Osteoblast (primary cell): ENCODE results near the gene EXOG. TPM values are rescaled to one million over a fixed set of nuclear protein-coding genes. Genes with fewer than 3 reads are reported as not detected.

Source experiments
- DNase-seq: peaks from one replicate; pipeline ENCODE4 v3.0.0; 2011; ENCODE audit warnings: low spot score, mixed read lengths; ENCODE audit not compliant: insufficient read length; ENCODE audit errors: missing footprints
- H2AFZ ChIP-seq: 2 replicates; pipeline ENCODE4 v1.6.0; 2011; ENCODE audit warnings: mild to moderate bottlenecking, low read length
- H3K27ac ChIP-seq: 2 replicates; pipeline ENCODE4 v1.5.1; 2011; ENCODE audit warnings: mild to moderate bottlenecking, low read depth, low read length, moderate library complexity
- H3K27me3 ChIP-seq: 2 replicates; pipeline ENCODE4 v1.6.0; 2012; ENCODE audit warnings: mild to moderate bottlenecking, control low read depth, inconsistent platforms, low read length, moderate library complexity; ENCODE audit not compliant: insufficient read depth
- H3K36me3 ChIP-seq: 2 replicates; pipeline ENCODE4 v1.5.1; 2011; ENCODE audit warnings: mild to moderate bottlenecking, low read length, control low read depth, moderate library complexity; ENCODE audit not compliant: insufficient read depth
- H3K4me1 ChIP-seq: 2 replicates; pipeline ENCODE4 v1.5.1; 2011; ENCODE audit warnings: mild to moderate bottlenecking, low read length, control low read depth, moderate library complexity; ENCODE audit not compliant: insufficient read depth
- H3K4me2 ChIP-seq: 2 replicates; pipeline ENCODE4 v1.6.0; 2011; ENCODE audit warnings: mild to moderate bottlenecking, low read length; ENCODE audit not compliant: insufficient read depth
- H3K4me3 ChIP-seq: fragments of 200-600 bp; sonication (generic); 3 replicates; pipeline ENCODE4 v1.5.1; 2012; ENCODE audit warnings: mild to moderate bottlenecking, low read length, inconsistent platforms; ENCODE audit not compliant: insufficient read depth
- H3K79me2 ChIP-seq: 2 replicates; pipeline ENCODE4 v1.6.0; 2012; ENCODE audit warnings: mild to moderate bottlenecking, low read length, control low read depth, inconsistent platforms; ENCODE audit not compliant: insufficient read depth
- H3K9me3 ChIP-seq: 2 replicates; pipeline ENCODE4 v1.5.1; 2011; ENCODE audit warnings: low read depth, low read length, control low read depth
- H4K20me1 ChIP-seq: 2 replicates; pipeline ENCODE4 v1.6.0; 2012; ENCODE audit warnings: mild to moderate bottlenecking, low read length, control low read depth; ENCODE audit not compliant: insufficient read depth
- CTCF ChIP-seq: IDR thresholded peaks from 2 replicates; pipeline ENCODE4 v1.5.1; 2011; ENCODE audit warnings: mild to moderate bottlenecking, low read depth, low read length, moderate library complexity; ENCODE audit errors: extremely low read depth
- total RNA-seq: library from RNA; depleted of rRNA; stranded (reverse); fragments of >200 nt; gene quantifications from 2 replicates; pipeline ENCODE4 v1.2.3, GENCODE V29; 2012

The EXOG gene
- total RNA-seq, 1 donor = 14.5 TPM

DNA sequence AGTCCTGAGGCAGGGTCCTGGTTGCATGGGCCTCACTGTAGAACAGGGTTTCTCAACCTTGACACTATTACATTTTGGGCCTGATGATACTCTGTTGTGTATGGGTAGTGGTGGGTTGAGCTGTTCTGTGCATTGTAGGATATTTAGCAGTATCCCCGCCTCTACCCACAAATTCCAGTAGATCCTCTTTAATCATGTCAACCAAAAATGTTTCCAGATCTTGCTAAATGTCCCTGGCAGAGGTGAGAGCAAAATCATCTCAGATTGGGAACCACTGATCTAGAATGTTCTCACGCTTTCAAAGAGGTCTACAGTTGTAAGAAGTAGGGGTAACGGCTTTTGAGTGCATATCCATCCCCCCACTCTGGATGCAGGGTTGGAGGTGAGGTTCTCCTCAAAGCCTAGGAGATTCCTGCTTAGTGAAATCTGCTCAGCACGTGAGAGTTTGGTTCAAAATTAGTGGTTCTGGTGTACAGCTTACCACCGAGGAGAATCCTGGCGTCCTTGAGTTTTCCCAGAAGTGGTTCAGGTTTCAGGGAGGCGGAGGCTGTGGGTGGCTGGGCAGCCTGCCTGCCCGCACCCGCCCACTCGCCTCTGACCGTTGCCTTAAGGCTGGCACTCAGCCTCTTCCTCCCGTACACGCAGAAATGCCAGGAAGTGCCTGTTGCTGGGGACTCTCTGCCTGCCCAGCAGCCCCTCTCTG, 37.2 kb upstream of the EXOG start:
- Histone ChIP-seq H3K4me1 (peaks cover 23% of the 10 kb centered on the region), H2AFZ (peak overlapping the region; percentile 65), H3K36me3 (no peaks in the 10 kb centered on the region), H3K27ac (peak overlapping the region; percentile 36), H4K20me1 (peaks cover 8% of the 10 kb centered on the region), H3K4me2 (peak overlapping the region; percentile 82), H3K27me3 (no peaks in the 10 kb centered on the region), H3K79me2 (peaks cover 6% of the 10 kb centered on the region), H3K9me3 (no peaks in the 10 kb centered on the region), H3K4me3 (peak overlapping the region; percentile 60)
- no peak for TF ChIP-seq CTCF
- peak; percentile 98 for DNase-seq

DNA sequence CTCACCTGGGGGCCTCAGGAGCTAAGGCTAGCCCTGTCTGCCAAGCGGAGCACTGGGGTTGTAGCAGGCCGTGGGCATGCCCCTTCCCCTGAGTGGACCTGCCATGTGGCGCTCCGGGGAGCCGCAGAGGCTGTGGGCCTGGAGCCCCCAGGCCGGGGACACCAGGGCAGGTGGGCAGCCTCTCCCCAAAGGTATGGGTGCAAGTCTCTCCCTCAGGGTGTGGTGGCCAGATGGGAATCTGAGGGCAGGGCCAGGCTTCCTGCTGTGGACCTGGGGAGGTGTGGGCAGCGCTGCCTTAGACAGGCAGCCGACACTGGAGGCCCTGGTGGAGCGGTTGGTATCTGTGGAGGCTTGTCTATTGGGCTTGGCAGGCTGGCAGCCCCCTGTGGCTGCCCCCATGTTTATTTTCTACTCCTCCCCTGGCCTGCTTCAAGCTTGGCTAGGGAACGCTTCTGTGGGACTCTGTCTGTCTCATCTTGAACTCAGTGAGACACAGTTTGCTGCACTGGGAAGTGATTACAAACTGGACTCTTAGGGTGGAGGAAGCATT, 36.6 kb upstream of the EXOG start:
- Histone ChIP-seq H4K20me1 (peaks cover 8% of the 10 kb centered on the region), H3K79me2 (peaks cover 6% of the 10 kb centered on the region)
- peak; percentile 85 for DNase-seq

DNA sequence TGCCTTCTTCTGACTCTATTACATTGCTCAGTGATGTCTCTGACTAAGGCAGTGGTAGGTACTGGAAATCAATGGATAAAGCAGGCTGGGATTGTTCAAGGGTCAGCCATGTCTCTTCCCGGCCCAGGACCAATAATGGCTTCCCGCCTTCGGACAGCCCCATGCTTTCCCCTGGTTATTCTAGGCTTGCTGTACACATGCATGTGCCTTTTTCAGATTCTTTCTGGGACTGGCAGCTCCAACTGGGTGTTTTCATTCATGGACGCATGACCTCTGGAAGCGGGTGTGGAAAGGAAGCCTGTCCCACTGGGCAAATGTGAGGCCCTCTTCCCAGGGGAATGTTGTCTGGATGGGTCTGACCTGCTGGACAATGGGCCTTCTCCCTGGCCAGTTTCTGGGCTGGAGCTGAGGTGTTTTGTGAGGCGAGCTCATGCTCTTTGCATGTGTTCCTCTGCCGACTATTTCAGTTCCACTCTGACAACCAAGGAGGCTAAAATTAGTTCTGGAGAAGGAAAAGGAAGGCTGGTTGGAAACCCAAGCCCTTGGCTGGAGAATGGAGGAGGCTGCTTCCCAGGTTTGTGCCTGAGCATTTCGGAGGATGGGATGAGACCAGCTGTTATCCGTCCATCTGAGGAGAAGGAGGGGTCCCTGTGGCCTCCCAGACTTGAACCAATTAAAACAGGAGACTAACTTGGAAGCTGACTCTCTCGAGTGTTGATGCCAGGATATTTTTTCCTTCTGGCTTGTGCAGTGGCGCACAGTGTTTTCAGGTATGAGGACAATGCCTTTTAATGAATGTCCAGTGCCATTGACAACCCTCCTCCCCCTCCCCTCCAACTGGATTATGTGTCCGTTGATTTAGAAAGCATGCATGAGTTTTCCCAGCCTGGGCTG, 35.5 kb upstream of the EXOG start:
- Histone ChIP-seq H3K27ac (no peak overlapping the region), H3K79me2 (peaks cover 6% of the 10 kb centered on the region)
- DNase-seq = peak; percentile 66

More for the DNA sequence above, 36.6 kb upstream of the EXOG start:
- peak overlapping the region; percentile 82 for H3K4me2 ChIP-seq
- peak overlapping the region; percentile 60 for H3K4me3 ChIP-seq
- no peaks in the 10 kb centered on the region for H3K9me3 ChIP-seq
- no peaks in the 10 kb centered on the region for H3K36me3 ChIP-seq
- TF ChIP-seq CTCF = no peak
- H3K27me3 ChIP-seq = no peaks in the 10 kb centered on the region
- peak overlapping the region; percentile 65 for H2AFZ ChIP-seq
- H3K4me1 ChIP-seq = peaks cover 19% of the 10 kb centered on the region
- H3K27ac ChIP-seq = peak overlapping the region; percentile 36

More for the DNA sequence above, 35.5 kb upstream of the EXOG start:
- Histone ChIP-seq H3K4me1 (peaks cover 15% of the 10 kb centered on the region), H3K27me3 (no peaks in the 10 kb centered on the region), H3K4me2 (no peak overlapping the region), H3K36me3 (no peaks in the 10 kb centered on the region), H3K9me3 (no peaks in the 10 kb centered on the region), H2AFZ (no peak overlapping the region), H4K20me1 (peaks cover 6% of the 10 kb centered on the region), H3K4me3 (no peak overlapping the region)
- TF ChIP-seq CTCF = no peak
